NAMALWA (cell line): ENCODE measurements around the gene TFRC.
"Not testable (repeated sequence)": the region's sequence is repeated elsewhere in the genome, so short reads cannot be mapped to it uniquely, and the experiment has no call there.

Experiments
- DNase-seq: peaks from one replicate; pipeline ENCODE4 v3.0.0-alpha.2; 2015; ENCODE audit warnings: low spot score

Gene TFRC

GRCh38 chr3:196081834-196082618, at the start of gene TFRC:
TFRC (minus strand) TSS chr3:196082090; CDS start chr3:196077099, 4,991 bp downstream.
- peak; percentile 97 for DNase-seq

GRCh38 chr3:196128172-196128843, 46.4 kb upstream of the TFRC start:
- no peak for DNase-seq

- DNase-seq = no peak
Measured at GRCh38 chr3:196127308-196128040, 45.6 kb upstream of the TFRC start.

GRCh38 chr3:196124608-196125007, 42.7 kb upstream of the TFRC start:
- DNase-seq = no peak

- no peak for DNase-seq
Measured at GRCh38 chr3:196122688-196123046, 40.8 kb upstream of the TFRC start.

- DNase-seq = no peak
Measured at GRCh38 chr3:196122021-196122687, 40.3 kb upstream of the TFRC start.

GRCh38 chr3:196121066-196121465, 39.2 kb upstream of the TFRC start:
- no peak for DNase-seq

- no peak for DNase-seq
Measured at GRCh38 chr3:196120291-196120951, 38.5 kb upstream of the TFRC start.

- DNase-seq = no peak
Measured at GRCh38 chr3:196117809-196118208, 35.9 kb upstream of the TFRC start.

GRCh38 chr3:196115678-196116083, 33.8 kb upstream of the TFRC start:
- DNase-seq = peak; percentile 34

- DNase-seq = peak; percentile 47
Measured at GRCh38 chr3:196111939-196112386, 30.1 kb upstream of the TFRC start.

- DNase-seq = no peak
Measured at GRCh38 chr3:196108075-196108743, 26.3 kb upstream of the TFRC start.

- DNase-seq = not testable (repeated sequence)
Measured at GRCh38 chr3:196104707-196105106, 22.8 kb upstream of the TFRC start.

- not testable (repeated sequence) for DNase-seq
Measured at GRCh38 chr3:196098365-196098980, 16.6 kb upstream of the TFRC start.

- no peak for DNase-seq
Measured at GRCh38 chr3:196097373-196098154, 15.7 kb upstream of the TFRC start.

GRCh38 chr3:196096382-196096953, 14.6 kb upstream of the TFRC start:
- peak; percentile 72 for DNase-seq

GRCh38 chr3:196093317-196094111, 11.6 kb upstream of the TFRC start:
- peak; percentile 48 for DNase-seq

- DNase-seq = no peak
Measured at GRCh38 chr3:196087906-196088305, 6.0 kb upstream of the TFRC start.

GRCh38 chr3:196082619-196082971, 705 bp upstream of the TFRC start:
- DNase-seq = no peak
